ENCODE measurements around the gene FKBP7.

The FKBP7 gene

GRCh38 chr2:178502751-178503150 lies 24.4 kb upstream of the FKBP7 start:
- Histone ChIP-seq H3K27me3 (ENCODE audit: low read length) (no peaks in the 10 kb centered on the region), H2AFZ (ENCODE audit: low read depth, low read length, severe bottlenecking) (no peak overlapping the region), H3K9ac (ENCODE audit: low read length) (no peak overlapping the region), H3K4me2 (ENCODE audit: low read depth, low read length, poor library complexity, severe bottlenecking) (no peak overlapping the region), H3K27ac (ENCODE audit: low read depth, low read length) (no peak overlapping the region), H3K36me3 (ENCODE audit: low read length) (peaks cover 53% of the 10 kb centered on the region), H3K9me2 (replicated peaks; ENCODE audit: insufficient read depth, low read length) (no peaks in the 10 kb centered on the region), H3K9me3 (ENCODE audit: insufficient read depth, low read length) (no peaks in the 10 kb centered on the region), H3K79me2 (ENCODE audit: insufficient read depth, low read length) (no peaks in the 10 kb centered on the region), H3F3A (ENCODE audit: insufficient read depth) (no peaks in the 10 kb centered on the region), H3K4me3 (ENCODE audit: insufficient read depth, low read length, poor library complexity, severe bottlenecking) (no peak overlapping the region), H4K20me1 (ENCODE audit: low read depth, low read length) (no peaks in the 10 kb centered on the region)
- TF ChIP-seq EZH2phosphoT487 (conservative IDR thresholded peaks at IDR 0.05; ENCODE audit: low read length) (no peak), CTCF (IDR thresholded peaks at IDR 0.05; ENCODE audit: insufficient read depth, low read length, poor library complexity, severe bottlenecking) (no peak)

- H3K79me2 ChIP-seq (ENCODE audit: insufficient read depth, low read length) = no peaks in the 10 kb centered on the region
- H3K27ac ChIP-seq (ENCODE audit: low read depth, low read length) = no peak overlapping the region
- no peak overlapping the region for H3K9ac ChIP-seq (ENCODE audit: low read length)
- H4K20me1 ChIP-seq (ENCODE audit: low read depth, low read length) = no peaks in the 10 kb centered on the region
- no peak overlapping the region for H2AFZ ChIP-seq (ENCODE audit: low read depth, low read length, severe bottlenecking)
- no peaks in the 10 kb centered on the region for H3F3A ChIP-seq (ENCODE audit: insufficient read depth)
- H3K4me2 ChIP-seq (ENCODE audit: low read depth, low read length, poor library complexity, severe bottlenecking) = no peak overlapping the region
- TF ChIP-seq CTCF (IDR thresholded peaks at IDR 0.05; ENCODE audit: insufficient read depth, low read length, poor library complexity, severe bottlenecking) (no peak), EZH2phosphoT487 (conservative IDR thresholded peaks at IDR 0.05; ENCODE audit: low read length) (no peak)
- H3K4me3 ChIP-seq (ENCODE audit: insufficient read depth, low read length, poor library complexity, severe bottlenecking) = no peak overlapping the region
- H3K9me2 ChIP-seq (replicated peaks; ENCODE audit: insufficient read depth, low read length) = no peaks in the 10 kb centered on the region
- H3K27me3 ChIP-seq (ENCODE audit: low read length) = no peaks in the 10 kb centered on the region
- H3K36me3 ChIP-seq (ENCODE audit: low read length) = peaks cover 42% of the 10 kb centered on the region
- H3K9me3 ChIP-seq (ENCODE audit: insufficient read depth, low read length) = no peaks in the 10 kb centered on the region
Observed at GRCh38 chr2:178499640-178500039, 21.2 kb upstream of the FKBP7 start.

- H3K4me3 ChIP-seq (ENCODE audit: insufficient read depth, low read length, poor library complexity, severe bottlenecking) = no peak overlapping the region
- H2AFZ ChIP-seq (ENCODE audit: low read depth, low read length, severe bottlenecking) = no peak overlapping the region
- no peaks in the 10 kb centered on the region for H3F3A ChIP-seq (ENCODE audit: insufficient read depth)
- peaks cover 42% of the 10 kb centered on the region for H3K36me3 ChIP-seq (ENCODE audit: low read length)
- H3K27me3 ChIP-seq (ENCODE audit: low read length) = no peaks in the 10 kb centered on the region
- H3K9me3 ChIP-seq (ENCODE audit: insufficient read depth, low read length) = no peaks in the 10 kb centered on the region
- H3K79me2 ChIP-seq (ENCODE audit: insufficient read depth, low read length) = no peaks in the 10 kb centered on the region
- no peak overlapping the region for H3K27ac ChIP-seq (ENCODE audit: low read depth, low read length)
- H3K9me2 ChIP-seq (replicated peaks; ENCODE audit: insufficient read depth, low read length) = no peaks in the 10 kb centered on the region
- no peak for TF ChIP-seq EZH2phosphoT487 (conservative IDR thresholded peaks at IDR 0.05; ENCODE audit: low read length)
- no peak for TF ChIP-seq CTCF (IDR thresholded peaks at IDR 0.05; ENCODE audit: insufficient read depth, low read length, poor library complexity, severe bottlenecking)
- no peaks in the 10 kb centered on the region for H4K20me1 ChIP-seq (ENCODE audit: low read depth, low read length)
- peak overlapping the region; percentile 26 for H3K4me2 ChIP-seq (ENCODE audit: low read depth, low read length, poor library complexity, severe bottlenecking)
- H3K9ac ChIP-seq (ENCODE audit: low read length) = no peak overlapping the region
Observed at GRCh38 chr2:178498137-178498536, 19.7 kb upstream of the FKBP7 start.

All from SU-DHL-6 (cell line).